Activated CD4-positive, alpha-beta T cell treated with anti-CD3 and anti-CD28 coated beads, Interleukin-2, Interleukin-6, amounts not matched to agents 100 ng/mL and 50 ng/mL, durations not matched to agents 16 hours and 8 hours (primary cell): ENCODE measurements around the gene CEMIP2.
"Not testable (repeated sequence)": the region's sequence is repeated elsewhere in the genome, so short reads cannot be mapped to it uniquely, and the experiment has no call there.

Experiments used
- DNase-seq: peaks from one replicate; pipeline ENCODE4 v3.0.0-alpha.2; 2020

Gene CEMIP2

GRCh38 chr9:71675857-71676165, 92.5 kb downstream of the CEMIP2 start:
- DNase-seq = no peak

GRCh38 chr9:71675105-71675856, 93.0 kb downstream of the CEMIP2 start:
- DNase-seq = no peak

DNA sequence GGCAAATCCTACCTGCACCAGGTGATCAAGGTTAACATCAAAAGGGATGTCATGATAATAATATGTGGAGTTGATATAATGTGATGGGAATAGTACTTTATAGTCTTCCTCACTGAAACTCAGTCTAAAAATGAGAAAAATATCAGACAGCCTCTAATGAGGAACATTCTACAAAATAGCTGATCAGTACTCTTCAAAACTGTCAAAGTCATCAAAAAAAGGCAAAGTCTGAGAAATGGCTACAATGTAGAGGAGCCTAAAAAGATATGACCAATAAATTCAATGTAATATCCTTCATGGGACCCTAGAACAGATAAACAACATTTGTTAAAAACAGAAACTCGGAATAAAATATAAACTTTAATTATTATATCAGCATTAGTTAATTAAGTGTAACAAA, 95.7 kb downstream of the CEMIP2 start:
- no peak for DNase-seq

- DNase-seq = no peak
These were observed 97.0 kb downstream of the CEMIP2 start for GRCh38 chr9:71671289-71671688.

DNA sequence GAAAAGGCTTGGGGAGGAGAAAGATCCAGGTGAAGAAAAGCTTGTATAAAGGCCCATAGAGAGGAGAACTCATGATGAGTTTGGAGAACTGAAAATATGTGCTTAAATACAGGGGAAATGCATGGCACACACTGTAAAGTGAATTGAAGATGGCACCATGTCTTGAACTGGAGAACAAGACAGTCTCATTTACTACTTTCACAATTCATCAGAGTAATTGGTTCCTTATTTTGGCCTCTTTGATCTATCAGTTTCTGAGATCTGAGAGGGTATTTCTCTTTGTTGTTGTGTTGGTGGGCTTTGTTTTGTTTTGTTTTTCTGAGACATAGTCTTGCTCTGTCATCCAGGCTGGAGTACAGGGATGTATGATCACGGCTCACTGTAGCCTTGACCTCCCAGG, 98.2 kb downstream of the CEMIP2 start:
- no peak for DNase-seq

GRCh38 chr9:71669284-71669995, 98.9 kb downstream of the CEMIP2 start:
- no peak for DNase-seq

GRCh38 chr9:71668717-71669116, 99.6 kb downstream of the CEMIP2 start:
- DNase-seq = no peak

- DNase-seq = no peak
These were observed 103.1 kb downstream of the CEMIP2 start for GRCh38 chr9:71665247-71665646.

GRCh38 chr9:71664566-71664965, 103.7 kb downstream of the CEMIP2 start:
- DNase-seq = no peak

- no peak for DNase-seq
These were observed 104.3 kb downstream of the CEMIP2 start for GRCh38 chr9:71663931-71664459.

DNA sequence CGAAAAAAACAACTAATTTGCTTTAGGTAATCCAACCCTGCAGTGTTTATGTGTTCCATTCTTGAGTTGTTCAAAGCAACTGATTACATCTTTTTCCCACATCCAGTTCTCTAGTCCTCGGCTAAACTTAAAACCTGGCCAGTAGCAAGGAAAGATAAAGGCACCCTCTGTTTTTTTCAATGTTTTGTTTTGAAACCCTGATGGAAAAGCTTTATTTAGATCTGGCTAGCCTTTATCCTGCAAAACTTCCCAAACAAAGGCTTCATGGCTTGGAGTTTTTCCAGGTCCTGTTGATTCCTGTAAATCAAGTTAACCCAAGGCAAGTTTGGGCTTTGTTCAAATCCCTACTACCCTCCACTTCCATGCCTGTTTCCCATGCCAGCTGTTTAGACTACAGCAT, 105.1 kb downstream of the CEMIP2 start:
- no peak for DNase-seq

DNA sequence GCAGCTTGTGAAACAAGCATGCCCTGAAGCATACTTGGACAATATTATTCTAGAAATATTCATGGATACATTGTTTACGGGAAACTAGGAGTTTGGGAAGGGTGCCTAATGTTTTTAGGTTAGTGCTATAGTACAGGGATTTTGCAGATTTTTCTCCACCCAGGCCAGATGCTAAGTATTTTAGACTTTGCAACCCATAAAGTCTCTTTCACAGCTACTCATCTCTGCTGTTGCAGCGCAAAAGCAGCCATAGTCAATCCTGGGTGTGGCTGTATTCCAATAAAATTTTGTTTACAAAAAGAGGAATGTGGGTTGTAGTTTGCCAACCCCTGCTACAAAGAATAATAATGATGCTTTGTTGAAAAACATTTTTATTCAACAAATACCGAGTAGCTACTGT, 106.2 kb downstream of the CEMIP2 start:
- no peak for DNase-seq

DNA sequence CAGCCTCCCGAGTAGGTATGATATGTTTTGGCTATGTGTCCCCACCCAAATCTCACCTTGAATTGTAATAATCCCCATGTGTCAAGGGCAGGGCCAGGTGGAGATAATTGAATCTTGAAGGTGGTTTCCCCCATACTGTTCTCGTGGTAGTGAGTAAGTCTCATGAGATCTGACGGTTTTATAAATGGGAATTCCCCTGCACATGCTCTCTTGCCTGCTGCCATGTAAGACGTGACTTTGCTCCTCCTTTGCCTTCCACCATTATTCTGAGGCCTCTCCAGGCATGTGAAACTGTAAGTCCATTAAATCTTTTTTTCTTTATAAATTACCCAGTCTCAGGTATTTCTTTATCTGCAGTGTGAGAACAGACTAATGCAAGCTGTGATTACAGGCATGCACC, 111.0 kb downstream of the CEMIP2 start:
- DNase-seq = not testable (repeated sequence)

DNA sequence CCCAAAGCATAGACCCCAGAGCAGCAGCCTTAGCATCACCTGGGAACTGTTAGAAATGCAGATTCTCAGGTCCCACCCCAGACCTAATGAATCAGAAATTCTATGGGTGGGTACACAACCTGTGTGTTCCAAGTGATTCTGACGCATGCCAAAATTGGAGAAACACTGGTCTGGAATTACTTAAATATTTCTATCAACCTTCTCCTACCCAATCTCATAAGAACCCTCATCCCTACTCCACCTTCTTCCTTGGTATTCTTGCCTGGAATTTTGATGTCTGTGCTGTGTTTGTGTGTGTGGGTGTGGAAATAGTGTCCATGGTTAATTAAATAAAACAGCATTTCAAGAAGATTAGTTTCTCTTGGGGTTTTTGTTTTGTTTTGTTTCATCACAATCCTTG, 111.8 kb downstream of the CEMIP2 start:
- DNase-seq = no peak

GRCh38 chr9:71655778-71656177, 112.5 kb downstream of the CEMIP2 start:
- no peak for DNase-seq

DNA sequence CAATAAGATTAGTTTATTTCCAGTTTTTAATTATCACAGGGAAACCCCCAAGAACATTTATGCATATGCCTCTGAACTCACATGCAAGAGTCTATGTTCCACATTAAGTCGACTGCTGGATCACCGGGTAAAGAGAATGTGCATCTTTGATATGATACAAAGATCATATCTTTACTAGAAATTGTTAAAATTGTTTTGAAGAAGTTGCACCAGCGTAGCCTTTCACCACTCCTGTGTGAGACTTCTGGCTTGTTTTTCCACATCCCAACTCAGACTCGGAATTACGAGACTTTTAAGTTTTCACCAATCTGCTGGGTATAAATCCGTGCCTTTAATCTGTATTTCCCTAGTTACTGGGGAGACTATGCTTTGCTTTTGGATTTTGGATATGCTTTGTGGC, 113.2 kb downstream of the CEMIP2 start:
- no peak for DNase-seq

- DNase-seq = no peak
These were observed 115.8 kb downstream of the CEMIP2 start for GRCh38 chr9:71652480-71652879.

- DNase-seq = no peak
These were observed 119.9 kb downstream of the CEMIP2 start for GRCh38 chr9:71648453-71648852.

DNA sequence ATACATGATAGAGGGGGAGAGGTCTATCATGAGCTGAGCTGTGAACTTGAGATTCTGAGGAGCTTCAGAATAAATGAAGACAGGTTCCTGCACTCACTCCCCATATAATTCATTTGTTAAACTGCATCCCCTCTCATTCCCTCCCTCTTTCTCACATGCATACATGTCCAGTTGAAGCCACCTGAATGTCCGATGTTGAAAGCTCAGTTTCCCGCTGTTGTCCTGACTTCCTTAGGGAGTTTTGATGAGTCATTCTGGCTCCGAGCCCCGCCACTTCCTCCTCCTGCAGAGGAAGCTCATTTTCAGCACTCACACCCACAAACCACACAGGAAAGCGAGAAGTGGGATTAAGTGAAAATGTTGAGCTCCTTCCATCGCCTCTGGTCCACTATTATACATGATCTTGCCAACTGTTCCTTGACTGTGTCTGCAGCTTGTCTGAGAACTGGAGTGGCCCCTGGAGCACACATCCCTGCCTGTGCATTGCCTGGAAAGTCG, 121.2 kb downstream of the CEMIP2 start:
- DNase-seq = peak; percentile 55

GRCh38 chr9:71646131-71646530, 122.2 kb downstream of the CEMIP2 start:
- no peak for DNase-seq

DNA sequence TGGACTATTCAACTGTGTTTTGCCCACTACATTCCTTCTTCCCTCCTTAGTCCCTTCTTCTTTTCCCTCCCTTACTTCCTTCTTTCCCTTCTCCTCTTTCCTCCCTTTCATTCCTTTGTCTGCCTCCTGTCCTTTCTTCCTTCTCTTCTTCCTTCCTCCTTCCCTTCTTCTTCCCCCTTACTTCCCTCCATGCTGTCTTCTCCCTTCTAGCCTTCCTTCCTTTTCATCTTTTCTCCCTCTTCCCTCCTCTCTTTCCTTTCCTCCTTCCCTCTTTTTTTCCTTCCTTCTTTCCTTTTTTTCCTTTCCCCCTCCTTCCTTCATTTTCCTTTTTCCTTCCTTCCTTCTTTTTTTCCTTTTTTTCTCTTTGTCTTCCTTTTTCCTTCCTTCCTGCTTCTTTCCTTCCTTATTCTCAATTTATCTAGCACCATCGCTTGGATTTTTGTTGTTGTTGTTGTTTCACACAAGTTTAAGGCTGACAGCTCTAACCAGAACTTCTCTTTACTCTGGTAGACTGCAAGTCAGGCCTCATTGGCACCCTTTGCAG, 123.4 kb downstream of the CEMIP2 start:
- no peak for DNase-seq

- no peak for DNase-seq
These were observed 125.0 kb downstream of the CEMIP2 start for GRCh38 chr9:71643330-71643729.

- no peak for DNase-seq
These were observed 126.3 kb downstream of the CEMIP2 start for GRCh38 chr9:71642056-71642455.

- DNase-seq = peak; percentile 60
These were observed 129.7 kb downstream of the CEMIP2 start for GRCh38 chr9:71638627-71639026.
